GOT3 (cell line): ENCODE data around the gene GNG12.

Source experiments
- DNase-seq: peaks from one replicate; lab custom pipeline; 2025; ENCODE audit warnings: mixed read lengths; lab: John Stamatoyannopoulos, UW

GNG12 gene

DNA sequence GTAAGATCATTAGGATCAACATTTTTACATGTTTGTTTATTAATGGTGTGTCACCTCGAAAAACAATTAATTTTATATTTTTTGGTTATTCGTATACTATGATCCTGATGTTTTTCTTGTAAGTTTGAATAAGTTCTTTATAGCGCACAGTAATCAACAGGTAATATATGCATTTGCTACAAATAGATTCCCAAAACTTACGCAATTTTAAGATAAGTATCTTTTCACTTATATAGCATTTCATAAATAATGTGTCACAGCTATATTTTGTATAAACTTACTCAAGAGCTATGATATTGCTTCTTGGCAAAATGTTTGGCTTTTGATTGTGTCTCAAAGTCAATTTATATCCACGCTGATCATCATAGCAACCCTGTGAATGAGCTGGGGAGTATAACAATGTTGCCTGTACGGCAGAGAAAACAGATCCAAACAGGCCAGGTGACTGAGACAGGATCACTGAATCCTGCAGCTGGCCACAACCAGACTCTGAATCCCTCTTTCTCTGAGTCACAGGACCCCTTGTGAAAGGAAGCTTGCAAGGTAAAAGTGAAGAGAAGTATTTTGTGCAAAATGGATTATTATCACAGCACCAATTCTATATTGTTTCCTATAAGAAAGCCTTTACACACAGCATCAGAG lies 48.6 kb downstream of the GNG12 start:
- no peak for DNase-seq

DNA sequence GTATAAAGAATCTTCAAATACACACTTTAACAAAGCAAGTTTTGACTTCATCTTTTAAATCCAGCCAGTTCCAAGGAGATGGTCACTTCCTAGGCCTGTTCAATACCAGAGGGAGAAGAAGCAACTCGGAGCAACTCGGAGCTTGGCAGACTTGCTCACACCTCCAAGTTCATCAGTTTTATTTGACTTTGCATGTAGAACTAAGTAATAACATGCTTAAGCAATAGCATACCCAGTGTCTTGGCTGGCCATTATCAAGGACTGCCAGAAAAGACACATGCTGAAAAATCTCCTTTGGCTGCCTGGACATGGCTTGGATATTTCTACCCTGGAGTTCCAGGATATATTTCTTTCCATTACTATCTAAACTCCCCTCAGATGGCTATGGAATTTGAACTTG lies 52.6 kb downstream of the GNG12 start:
- DNase-seq, result no peak

DNA sequence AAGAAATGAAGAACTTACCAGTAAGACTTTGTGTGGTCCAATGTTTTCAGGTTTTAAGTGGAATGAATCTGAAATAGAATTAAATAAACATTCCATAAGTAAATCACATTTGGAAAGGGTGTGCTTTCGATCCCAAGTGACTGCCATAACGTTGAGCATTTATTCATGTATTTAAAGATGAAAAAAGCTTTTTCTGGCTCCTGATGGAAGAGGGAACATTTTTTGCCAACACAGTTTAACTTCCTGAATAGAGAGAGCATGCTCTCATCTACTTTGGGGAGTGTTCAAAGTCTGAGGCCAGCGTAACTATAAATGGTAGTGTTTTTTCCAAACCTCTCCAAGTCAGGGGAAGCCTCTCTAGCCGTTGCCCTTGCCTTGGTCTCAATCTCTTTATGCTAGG lies 55.8 kb downstream of the GNG12 start:
- no peak for DNase-seq

DNA sequence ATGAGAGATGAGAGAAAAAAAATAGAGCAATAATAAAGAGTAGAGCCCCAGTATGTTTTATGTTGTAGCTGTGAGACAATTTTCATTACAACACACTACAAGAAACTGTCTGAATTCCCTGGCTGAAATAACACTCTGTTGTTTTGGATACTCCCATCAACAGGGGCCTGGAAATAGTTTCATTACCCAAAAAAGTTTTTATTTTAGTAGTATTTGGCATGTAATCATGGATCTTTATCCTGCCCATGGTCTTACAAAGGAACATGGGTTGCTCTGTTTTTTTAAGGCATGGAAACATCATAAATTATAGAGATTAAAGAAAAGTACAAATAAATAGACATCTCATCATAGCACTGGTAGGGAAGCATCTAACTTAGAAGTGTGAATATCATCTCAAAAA lies 56.3 kb downstream of the GNG12 start:
- no peak for DNase-seq

DNA sequence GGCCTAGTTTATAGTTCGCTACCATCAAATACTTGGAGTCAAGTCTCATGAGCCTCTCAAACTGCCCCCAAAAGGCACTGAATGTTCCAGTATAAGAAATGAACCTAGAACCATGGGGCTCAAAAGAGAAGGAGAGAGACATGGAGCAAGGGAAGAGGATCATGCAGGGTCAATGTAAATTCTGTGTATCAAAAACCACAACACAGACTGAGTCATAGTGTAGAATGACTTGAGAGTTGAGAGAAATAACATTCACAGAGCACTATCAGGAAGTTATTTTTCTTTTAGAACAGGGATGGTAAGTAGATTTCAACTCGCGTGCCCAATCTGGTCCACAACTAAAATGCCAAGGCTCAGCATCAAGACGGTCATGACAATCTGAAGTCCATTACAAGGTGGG lies 59.8 kb downstream of the GNG12 start:
- DNase-seq, result no peak

DNA sequence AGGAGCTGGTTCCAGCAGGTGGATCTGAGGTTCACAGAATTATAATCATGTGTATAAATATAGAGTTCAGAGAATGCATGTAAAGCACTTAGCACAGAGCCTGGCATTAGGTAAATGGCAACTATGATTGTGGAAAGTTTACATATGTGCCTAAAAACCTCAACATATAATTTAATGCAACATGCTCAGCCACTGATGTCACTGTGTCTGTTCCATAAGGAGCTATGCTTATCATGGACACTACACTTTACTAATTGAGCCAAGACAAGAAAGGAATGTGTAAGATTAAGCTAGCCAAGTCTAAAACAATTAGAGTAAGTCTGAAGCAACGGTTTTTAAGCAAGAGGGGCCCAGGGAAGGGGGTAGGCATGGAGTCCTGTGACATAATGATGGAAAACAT lies 61.5 kb downstream of the GNG12 start:
- no peak for DNase-seq

DNA sequence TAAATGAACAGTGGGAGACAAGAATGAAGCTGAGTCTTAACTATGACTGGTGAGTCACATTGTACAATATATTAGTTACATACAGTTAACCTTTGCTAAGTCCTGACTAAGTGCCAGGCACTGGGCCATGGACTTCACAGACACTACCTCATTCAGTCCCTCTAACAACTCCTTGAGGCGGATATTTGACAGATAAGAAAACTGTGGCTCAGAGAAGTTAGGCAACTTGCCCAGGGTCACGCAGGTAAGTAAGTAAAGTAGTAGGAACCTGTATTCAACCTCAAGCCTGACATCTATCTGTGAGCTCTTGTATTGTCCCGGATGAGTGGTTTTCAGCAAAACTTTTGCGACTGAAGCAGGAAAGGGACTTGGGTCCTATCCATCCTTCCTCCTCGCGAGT lies 62.1 kb downstream of the GNG12 start:
- DNase-seq, result no peak

DNA sequence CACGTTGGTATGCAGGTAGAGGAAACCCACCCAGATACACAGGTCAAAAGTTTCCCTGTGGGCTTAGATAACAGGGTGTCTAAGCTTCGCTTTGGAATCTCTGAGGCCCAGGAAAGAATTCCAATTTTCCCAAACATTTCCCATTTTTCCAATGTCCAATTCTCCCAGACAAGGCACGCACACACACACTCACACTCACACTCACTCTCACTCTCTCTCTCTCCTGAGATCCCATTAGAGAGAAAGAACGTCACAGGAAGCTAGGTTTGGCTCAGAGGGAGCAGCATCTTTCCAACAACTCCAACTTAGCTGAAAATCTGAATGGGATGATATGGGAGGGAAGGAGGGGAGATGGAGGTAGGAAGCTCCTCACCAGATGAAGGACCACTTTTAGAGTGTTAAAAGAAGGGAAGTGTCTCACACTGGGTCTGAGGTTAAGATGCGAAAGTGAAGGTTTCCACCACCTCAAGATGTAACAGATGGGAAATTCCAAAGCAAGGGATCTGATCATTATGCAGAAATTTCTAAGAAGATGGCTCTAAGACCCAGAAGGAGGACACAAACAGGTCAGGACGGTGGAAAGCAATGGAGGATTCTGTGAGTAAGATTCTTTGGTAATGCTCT lies 63.5 kb downstream of the GNG12 start:
- DNase-seq, result no peak

DNA sequence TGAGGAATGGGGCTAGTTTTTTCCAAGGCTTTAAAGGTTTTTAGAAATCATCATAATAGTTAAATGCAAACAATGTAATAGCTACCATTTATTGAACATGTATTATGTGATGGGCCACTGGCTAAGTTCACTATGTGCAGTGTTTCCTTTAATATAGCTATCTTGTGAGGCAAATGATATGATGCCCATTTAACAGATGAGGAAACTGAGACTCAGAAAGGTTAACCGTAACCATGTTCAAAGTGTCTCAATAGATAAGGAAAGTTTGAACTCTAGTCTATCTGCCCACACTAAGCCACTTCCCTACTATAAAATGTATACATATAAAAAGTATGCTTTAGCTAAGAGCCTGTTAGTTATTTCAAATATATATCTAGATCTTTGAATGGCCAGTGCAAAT lies 64.8 kb downstream of the GNG12 start:
- no peak for DNase-seq

DNA sequence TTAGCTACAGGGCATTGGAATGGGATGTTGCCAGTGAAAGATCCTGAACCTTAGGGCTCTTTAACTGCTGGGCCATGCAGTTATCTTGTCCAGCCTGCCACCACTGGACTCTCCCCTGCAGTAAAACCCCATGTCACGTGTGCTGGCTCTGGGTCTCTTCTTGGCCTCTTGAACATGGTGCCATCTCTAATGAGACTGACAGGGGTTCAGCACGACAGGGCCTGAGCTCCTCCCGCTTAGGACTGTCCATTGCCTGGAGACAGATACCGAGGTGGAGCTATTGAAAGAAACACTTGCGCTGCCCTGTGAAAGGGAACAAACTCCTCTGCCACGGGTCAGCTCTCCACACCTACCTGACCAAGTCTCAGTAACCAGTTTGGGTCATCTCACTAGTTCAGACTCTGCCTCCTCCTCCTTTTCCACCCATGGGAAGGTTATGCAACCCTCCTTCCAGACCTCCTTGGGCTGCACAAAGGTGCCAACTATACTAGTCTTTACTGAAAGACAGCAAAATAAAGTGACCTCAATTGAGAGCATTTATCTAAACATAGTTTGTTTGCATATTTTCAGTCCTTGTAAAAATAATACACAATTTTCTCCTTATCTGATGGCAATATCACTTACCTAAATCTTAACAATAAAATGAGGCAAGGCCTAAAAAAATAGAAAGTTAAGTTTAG lies 66.0 kb downstream of the GNG12 start:
- no peak for DNase-seq

DNA sequence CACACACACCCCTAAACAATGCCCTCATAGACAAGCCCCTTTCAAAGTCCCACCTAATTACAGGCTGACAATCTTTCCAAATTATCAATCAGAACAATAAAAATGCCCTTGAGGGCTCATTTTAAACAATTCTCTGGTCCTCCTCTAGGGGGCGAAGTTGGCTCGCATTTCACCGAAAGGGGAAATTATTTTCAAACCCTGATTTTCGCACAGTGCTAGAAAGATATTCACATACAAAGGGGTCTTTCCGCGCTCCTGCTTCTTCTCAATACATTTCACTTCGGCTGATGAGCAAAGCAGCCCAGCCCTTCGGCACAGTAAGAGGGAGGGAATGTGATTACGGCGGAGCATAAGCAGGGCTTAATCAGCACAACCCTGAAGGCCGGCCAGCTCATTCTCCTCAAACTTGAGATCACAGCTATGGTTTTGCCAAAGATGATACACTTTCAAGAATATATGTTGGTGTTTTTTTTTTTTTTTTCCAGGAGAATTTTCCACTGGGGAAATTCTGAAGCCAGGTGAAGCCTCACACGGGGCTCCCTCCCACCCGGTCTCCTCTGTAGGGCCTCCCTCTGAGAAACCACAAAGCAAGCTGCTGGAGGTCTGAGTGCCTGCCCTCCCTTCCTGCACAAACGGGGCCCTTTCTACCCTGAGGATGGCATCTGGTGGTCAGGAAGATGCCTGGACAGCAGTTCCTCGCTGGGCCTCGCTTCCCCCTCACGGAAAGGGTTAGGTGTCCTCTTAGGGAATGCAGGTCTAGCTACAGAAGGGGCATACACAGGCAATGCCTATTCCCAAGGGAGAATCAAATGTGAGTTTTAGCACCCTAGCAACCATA lies 66.9 kb downstream of the GNG12 start:
- DNase-seq, result peak; percentile 18

DNA sequence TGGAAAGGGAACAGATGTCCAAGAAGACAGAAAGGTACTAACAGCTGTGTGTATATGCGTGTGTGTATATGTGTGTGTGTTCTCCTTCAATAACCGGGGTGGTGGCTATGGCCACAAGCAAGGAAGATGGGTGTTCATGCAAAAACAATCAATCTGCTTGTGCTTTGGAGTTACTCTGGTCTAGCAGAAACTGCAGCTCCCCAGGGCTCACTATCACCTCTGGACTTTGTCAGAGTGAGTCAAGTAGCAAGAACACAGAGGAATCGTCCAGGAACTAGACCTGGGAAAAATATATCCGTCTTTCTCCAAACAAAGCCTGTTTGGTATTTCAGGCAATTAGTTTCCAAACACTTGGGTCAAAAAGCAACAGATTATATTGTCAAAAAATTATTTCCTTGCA lies 68.6 kb downstream of the GNG12 start:
- no peak for DNase-seq

DNA sequence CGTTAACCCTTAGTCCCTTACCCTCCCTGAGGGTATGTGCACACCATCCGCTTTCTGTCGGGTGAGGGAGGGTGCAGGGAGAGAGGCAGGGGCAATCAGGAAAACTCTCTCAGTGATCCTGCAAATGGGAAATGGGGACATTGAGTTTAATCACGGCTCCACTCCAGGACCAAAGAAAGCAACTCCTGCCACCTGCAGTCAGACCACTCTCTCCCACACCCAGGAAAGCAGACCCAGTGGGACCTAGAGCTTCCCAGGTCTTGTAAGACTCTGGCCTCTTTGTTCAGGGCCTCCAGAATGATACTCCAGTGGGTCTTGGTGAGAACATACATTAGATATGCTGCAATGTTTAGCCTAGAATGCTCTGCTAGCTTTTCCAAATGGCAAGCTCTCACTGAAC lies 71.5 kb downstream of the GNG12 start:
- DNase-seq, result no peak

DNA sequence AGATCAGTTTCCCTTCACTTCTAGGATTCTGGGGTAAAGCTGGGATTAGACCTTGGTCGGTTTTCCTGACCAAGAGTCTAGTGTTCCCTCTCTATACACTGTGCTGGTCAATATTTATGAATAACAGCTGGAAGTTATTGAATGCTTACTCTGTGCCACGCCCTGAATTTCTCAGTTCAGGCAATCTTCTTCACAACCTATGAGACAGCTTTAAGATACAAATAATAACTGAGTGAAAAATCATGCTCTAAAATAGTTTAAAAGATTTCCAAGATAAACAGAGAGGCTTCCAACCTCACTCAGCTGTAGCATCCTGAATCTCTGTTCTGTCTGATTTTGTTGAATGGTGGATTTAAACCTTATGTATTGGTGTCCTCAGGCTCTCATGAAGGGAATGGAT lies 72.2 kb downstream of the GNG12 start:
- no peak for DNase-seq

DNA sequence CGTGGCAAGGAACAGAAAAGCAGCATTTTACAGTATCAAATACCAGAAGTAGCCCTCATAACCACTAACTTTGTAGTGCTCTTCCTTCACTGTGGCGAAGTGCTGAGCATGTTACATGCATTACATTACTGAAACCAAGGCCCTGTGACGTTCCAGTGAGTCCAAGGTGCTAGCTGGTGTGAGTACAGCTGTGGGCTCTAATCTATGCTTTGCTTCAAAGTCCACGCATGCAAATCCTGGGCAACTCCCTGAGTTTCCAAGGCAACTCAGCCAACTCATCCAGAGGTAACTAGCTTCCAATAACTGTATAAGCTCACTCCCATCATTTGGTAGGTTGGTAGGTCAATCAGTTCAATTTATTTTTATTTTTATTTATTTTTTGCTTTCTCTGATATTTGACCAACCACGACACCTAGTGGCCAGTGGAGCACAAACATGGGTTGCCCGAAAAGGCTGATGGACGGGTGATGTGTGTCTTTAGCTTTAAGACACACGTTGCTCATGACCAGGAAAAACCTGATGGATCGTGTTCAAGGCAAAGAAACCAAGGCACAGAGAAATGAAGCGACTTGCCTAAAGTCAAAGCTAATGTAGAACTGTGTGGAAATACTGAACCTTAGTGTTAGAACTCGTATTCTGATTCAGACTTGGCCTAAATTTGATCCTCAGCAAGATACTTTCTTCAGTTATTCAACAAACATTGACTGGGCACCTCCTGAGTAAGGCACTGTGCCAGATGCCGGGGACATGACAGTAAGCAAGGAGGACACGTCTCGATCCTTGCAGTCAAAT lies 73.0 kb downstream of the GNG12 start:
- no peak for DNase-seq

DNA sequence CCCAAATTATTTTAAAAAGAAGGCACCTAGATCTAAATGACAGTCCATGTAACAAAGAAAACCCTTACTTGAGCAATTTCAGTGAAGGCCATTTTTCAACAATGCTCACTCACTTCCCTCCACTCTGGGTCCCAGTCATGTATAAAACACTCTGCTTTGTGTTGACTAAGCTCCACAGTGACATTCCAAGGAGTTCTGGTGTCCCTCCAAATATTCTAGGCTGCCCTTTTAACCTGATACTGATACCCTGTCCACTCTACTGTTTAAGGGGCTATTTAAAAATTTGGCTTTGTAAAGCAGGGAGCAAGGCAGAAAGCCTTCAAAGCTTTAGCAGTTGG lies 73.6 kb downstream of the GNG12 start:
- no peak for DNase-seq

DNA sequence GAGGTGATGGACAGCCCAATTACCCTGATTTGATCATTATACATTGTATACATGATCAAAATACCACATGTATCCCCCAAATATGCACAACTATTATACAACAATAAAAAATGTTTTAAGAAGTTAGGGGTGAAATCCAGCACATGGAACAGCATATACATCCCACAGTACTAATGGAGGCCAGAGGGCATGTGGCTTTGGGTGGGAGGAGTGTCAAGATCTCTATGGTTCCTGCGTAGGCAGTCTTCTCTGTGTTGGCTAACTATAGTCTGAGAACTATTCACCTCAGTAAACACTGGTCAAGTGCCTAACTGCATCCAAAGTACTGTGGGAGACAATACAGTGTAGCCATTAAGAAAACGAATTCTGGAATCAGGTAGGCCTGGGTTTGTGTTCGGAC lies 74.2 kb downstream of the GNG12 start:
- no peak for DNase-seq

DNA sequence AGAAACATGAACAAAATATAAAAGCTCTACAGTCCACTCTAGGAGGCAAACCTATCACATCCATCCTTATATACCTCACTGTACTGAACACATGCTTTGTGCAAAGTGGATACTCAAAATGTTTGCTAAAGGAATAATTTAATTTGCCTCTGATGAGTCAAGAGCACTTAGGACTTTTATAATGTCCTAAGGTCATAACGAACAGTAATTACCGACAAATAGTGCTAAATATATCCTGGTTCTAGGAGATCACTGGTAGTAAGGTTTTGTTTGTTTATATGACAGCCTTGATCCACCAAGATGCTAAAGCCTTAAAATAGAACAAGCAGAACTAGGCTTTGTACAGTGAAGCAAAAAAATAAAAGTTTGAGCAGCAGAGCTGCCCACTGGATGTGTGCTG lies 77.6 kb downstream of the GNG12 start:
- no peak for DNase-seq

DNA sequence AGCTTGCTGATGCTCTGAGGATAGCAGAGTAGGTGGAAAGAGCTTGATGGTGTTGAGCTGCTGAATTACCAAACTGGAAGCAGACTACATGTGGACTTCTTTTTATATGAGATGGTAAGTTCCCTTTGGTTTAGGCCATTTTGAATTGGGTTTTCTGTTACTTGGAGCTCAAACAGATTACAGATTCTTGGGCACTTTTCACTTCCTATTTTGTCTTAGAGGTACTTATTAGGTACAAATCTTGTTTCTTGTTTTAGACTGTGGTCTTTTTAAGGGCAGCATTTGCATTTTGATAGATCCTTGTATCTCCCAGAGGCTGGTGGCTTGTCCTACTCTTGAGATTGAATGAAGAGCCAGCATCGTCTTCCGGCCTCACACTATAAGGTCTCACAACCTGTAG lies 78.1 kb downstream of the GNG12 start:
- no peak for DNase-seq

DNA sequence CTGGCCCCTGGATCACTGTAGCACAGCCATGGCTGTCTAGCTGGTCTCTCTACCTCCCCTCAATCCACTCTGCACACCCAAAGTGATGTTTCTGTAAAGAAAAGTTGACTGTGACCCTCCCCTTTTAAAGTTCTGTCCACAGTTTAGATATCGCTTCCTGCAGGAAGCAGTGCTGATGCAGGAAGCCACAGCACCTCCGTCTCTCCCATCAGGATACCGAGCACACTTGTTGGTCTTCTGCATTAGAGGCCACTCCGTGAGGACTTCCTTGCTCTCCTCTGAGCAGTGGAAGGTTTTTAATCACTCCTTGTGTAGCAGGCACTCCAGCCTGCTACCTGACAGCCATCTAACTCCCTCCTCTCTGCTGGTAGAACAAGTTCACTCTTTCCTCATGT lies 78.7 kb downstream of the GNG12 start:
- no peak for DNase-seq

DNA sequence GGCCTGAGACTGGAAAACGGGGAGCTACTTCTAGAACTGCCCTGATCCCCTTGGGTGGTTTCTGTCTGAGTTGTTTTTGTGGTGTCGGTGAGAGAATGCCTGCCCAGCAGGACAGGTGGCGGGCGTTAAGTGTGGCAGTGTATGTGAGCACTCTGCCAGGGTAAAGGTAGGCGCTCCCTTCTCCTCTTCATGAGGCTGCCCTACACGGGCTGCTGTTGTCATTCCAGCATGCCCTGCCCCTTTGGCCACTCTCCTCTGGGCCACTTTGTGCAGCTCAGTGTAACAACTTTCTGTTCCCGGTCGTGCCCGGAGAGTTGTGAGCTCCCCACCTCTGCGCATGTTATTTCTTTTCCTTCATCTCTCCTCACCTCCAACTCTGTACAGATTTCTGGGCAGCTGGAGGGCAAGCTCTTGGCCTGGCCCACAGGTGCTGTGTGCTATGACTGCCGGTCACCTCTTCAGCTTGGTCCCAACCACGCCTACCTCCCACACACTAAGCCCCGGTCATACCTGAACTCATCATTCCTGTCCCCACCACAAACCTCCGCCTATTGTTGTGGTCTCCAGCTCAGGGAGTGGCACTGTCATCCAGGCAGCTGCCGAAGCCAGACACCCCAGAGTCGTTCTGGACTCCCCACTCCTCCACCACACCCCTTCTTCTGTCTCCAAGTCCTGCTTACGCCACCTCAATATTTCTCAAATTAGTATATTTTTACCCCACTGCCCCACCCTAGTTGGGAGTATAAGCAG lies 79.3 kb downstream of the GNG12 start:
- DNase-seq, result no peak
